ENCODE measurements around the gene FSTL3. TPM values are rescaled to one million over a fixed set of nuclear protein-coding genes. Genes with fewer than 3 reads are reported as not detected.

FSTL3 gene
- total RNA-seq, 1 experiment from 2014 or later: 29.1 TPM

- peak within 1 kb of the TSS; percentile 83 for H3K27ac ChIP-seq (ENCODE audit: low read depth, low read length)
- no peak within 1 kb of the TSS for H2AFZ ChIP-seq (ENCODE audit: low read depth, low read length, poor library complexity, severe bottlenecking)
- H3K4me1 ChIP-seq (ENCODE audit: control insufficient read depth in 1 of 2, insufficient read depth in 2 of 2, low read length in 2 of 2): peaks cover 8 to 16% of the 10 kb centered on the region in 2 experiments; a peak in 2 of 4 replicates
- H3K9me2 ChIP-seq (ENCODE audit: insufficient read depth): no peaks in the 10 kb centered on the region
- TSS peak; percentile 70 for BruUV-seq (replicated peaks)
- H3K36me3 ChIP-seq (ENCODE audit: control insufficient read depth in 1 of 2, insufficient read depth in 2 of 2, low read length in 2 of 2): peaks cover 11 to 28% of the 10 kb centered on the region in 2 experiments
- RAD21 ChIA-PET (ENCODE audit: low non-redundant PET in 1 of 2, low total read pairs in 2 of 2, uncharacterized antibody in 2 of 2, unreplicated experiment in 2 of 2): interaction anchor here in 1 of 2 experiments (0.6 kb wide), 1 partner anchor 119 kb away, joined by 4 read pairs; no protein-coding TSS in a partner anchor
- TF ChIP-seq ELF1 (IDR thresholded peaks at IDR 0.05; ENCODE audit: borderline replicate concordance, low read depth): no peak; the same call in 1 of the 2 replicates
- no peak for TF ChIP-seq FOSL1 (IDR thresholded peaks at IDR 0.05; ENCODE audit: low read depth)
- TF ChIP-seq REST (IDR thresholded peaks at IDR 0.05; ENCODE audit: low read depth): no peak
- TF ChIP-seq SRF (IDR thresholded peaks at IDR 0.05; ENCODE audit: low read depth): no peak
- TF ChIP-seq TCF7L2 (IDR thresholded peaks at IDR 0.05; ENCODE audit: borderline replicate concordance, extremely low read depth, insufficient read depth, insufficient read length): peak; percentile 82
- TF ChIP-seq CEBPB (IDR thresholded peaks at IDR 0.05; ENCODE audit: low read depth): no peak
- peak; percentile 36; the same call in 1 of the 2 replicates for TF ChIP-seq EGR1 (IDR thresholded peaks at IDR 0.05; ENCODE audit: low read depth)
- TF ChIP-seq YY1 (IDR thresholded peaks at IDR 0.05; ENCODE audit: extremely low read depth, insufficient replicate concordance, low read depth, low read length): peak; percentile 71
- TF ChIP-seq RAD21 (IDR thresholded peaks at IDR 0.05; ENCODE audit: low read depth): no peak
- TF ChIP-seq POLR2A (IDR thresholded peaks at IDR 0.05; ENCODE audit: borderline replicate concordance, extremely low read depth, insufficient read depth, insufficient read length): peak; percentile 68
- TF ChIP-seq POLR2AphosphoS5 (IDR thresholded peaks at IDR 0.05; ENCODE audit: low read depth, low read length): peak; percentile 81
- TF ChIP-seq, protein P1, sequence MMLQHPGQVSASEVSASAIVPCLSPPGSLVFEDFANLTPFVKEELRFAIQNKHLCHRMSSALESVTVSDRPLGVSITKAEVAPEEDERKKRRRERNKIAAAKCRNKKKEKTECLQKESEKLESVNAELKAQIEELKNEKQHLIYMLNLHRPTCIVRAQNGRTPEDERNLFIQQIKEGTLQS (IDR thresholded peaks at IDR 0.05): no peak
- no peak for TF ChIP-seq SIN3A (IDR thresholded peaks at IDR 0.05; ENCODE audit: low read depth)
- TF ChIP-seq EZH2 (IDR thresholded peaks at IDR 0.05): no peak
- TF ChIP-seq ZFX (IDR thresholded peaks at IDR 0.05): peak; percentile 82; the same call in 1 of the 2 replicates
- TF ChIP-seq, protein P2, sequence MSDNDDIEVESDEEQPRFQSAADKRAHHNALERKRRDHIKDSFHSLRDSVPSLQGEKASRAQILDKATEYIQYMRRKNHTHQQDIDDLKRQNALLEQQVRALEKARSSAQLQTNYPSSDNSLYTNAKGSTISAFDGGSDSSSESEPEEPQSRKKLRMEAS (IDR thresholded peaks at IDR 0.05): peak; percentile 95
- peak; percentile 91 for TF ChIP-seq SP1 (IDR thresholded peaks at IDR 0.05; ENCODE audit: low read depth)
- TF ChIP-seq, protein P3, sequence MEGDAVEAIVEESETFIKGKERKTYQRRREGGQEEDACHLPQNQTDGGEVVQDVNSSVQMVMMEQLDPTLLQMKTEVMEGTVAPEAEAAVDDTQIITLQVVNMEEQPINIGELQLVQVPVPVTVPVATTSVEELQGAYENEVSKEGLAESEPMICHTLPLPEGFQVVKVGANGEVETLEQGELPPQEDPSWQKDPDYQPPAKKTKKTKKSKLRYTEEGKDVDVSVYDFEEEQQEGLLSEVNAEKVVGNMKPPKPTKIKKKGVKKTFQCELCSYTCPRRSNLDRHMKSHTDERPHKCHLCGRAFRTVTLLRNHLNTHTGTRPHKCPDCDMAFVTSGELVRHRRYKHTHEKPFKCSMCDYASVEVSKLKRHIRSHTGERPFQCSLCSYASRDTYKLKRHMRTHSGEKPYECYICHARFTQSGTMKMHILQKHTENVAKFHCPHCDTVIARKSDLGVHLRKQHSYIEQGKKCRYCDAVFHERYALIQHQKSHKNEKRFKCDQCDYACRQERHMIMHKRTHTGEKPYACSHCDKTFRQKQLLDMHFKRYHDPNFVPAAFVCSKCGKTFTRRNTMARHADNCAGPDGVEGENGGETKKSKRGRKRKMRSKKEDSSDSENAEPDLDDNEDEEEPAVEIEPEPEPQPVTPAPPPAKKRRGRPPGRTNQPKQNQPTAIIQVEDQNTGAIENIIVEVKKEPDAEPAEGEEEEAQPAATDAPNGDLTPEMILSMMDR (IDR thresholded peaks at IDR 0.05 in 2 of 3, conservative IDR thresholded peaks at IDR 0.05 in 1 of 3; ENCODE audit: borderline replicate concordance in 1 of 3, insufficient read depth in 1 of 3, low read depth in 2 of 3, low read length in 2 of 3): no peak
- TF ChIP-seq ZBTB33 (IDR thresholded peaks at IDR 0.05; ENCODE audit: extremely low read depth, insufficient replicate concordance, low read length): peak; percentile 15
- ATAC-seq: peak; percentile 89
- no peaks in the 10 kb centered on the region for H4K20me1 ChIP-seq (ENCODE audit: insufficient read depth)
- intact Hi-C loops (cut with micrococcal nuclease): no loop called here
- DNase-seq (ENCODE audit: low read depth, low spot score): peak; percentile 95
- H3K9ac ChIP-seq (ENCODE audit: low read length): peak within 1 kb of the TSS; percentile 91
- H3K4me3 ChIP-seq (replicated peaks in 1 of 2; ENCODE audit: low read depth in 1 of 2, low read length in 2 of 2): peak within 1 kb of the TSS; percentile 85 to 97
- H3K4me2 ChIP-seq (ENCODE audit: low read length): peak within 1 kb of the TSS; percentile 85
- H3K27me3 ChIP-seq (ENCODE audit: insufficient read depth, low read length): no peaks in the 10 kb centered on the region
- H3K79me2 ChIP-seq (ENCODE audit: insufficient read depth, low read length): peaks cover 47% of the 10 kb centered on the region
- CTCF ChIA-PET: interaction anchor here (1.3 kb wide), 1 partner anchor 122 kb away, joined by 3 read pairs; no protein-coding TSS in a partner anchor
- no peaks in the 10 kb centered on the region for H3K9me3 ChIP-seq (ENCODE audit: control insufficient read depth in 1 of 2, insufficient read depth in 1 of 2, low read depth in 1 of 2, low read length in 2 of 2)
- POLR2A ChIA-PET: no interaction called here
Observed at GRCh38 chr19:633068-633785, 43.0 kb upstream of the FSTL3 start, which contains the start of gene POLRMT. POLRMT (minus strand) TSS chr19:633537; CDS start chr19:633512, 25 bp downstream.
